K562 (cell line): ENCODE measurements around the gene TRMT10B. TPM values are rescaled to one million over a fixed set of nuclear protein-coding genes. Genes with fewer than 3 reads are reported as not detected.

ENCODE experiments used
- ARNT ChIP-seq, 2 experiments: fragments of 450-650 bp; IDR thresholded peaks; 2 replicates each; pipeline ENCODE4 v1.6.1; 2016; ENCODE audit warnings: mild to moderate bottlenecking in 1 of 2
- CC2D1A ChIP-seq: fragments of 450-650 bp; IDR thresholded peaks from 2 replicates; pipeline ENCODE4 v1.6.1; 2017; ENCODE audit warnings: mild to moderate bottlenecking
- EGR1 ChIP-seq: fragments of 450-650 bp; conservative IDR thresholded peaks from 2 replicates; pipeline ENCODE4 v1.6.1; 2017; ENCODE audit warnings: mild to moderate bottlenecking
- EHMT2 ChIP-seq: fragments of 450-650 bp; IDR thresholded peaks from 2 replicates; pipeline ENCODE4 v1.6.1; 2018; ENCODE audit warnings: antibody characterized with exemption
- GTF2E2 ChIP-seq: fragments of 200-800 bp; sonication (Bioruptor generic); IDR thresholded peaks from 2 replicates; pipeline ENCODE4 v1.6.1; 2016; ENCODE audit warnings: missing genetic modification characterization, missing compliant biosample characterization
- ILK ChIP-seq: fragments of 450-650 bp; IDR thresholded peaks from 2 replicates; pipeline ENCODE4 v1.6.1; 2016; ENCODE audit warnings: missing genetic modification characterization, low read depth, mild to moderate bottlenecking, missing compliant biosample characterization, moderate library complexity, borderline replicate concordance
- KAT7 ChIP-seq: sonication (generic); formaldehyde crosslinking; IDR thresholded peaks from 2 replicates; pipeline ENCODE4 v1.8.0; 2022; ENCODE audit warnings: missing genetic modification reagents, mild to moderate bottlenecking, borderline replicate concordance
- KLF1 ChIP-seq: fragments of 450-650 bp; IDR thresholded peaks from 2 replicates; pipeline ENCODE4 v1.6.1; 2016; ENCODE audit warnings: missing genetic modification characterization, missing compliant biosample characterization
- KLF10 ChIP-seq: fragments of 250-450 bp; sonication (Bioruptor Pico); IDR thresholded peaks from 2 replicates; pipeline ENCODE4 v1.6.1; 2021; ENCODE audit warnings: matching md5 sums
- MAFG ChIP-seq: fragments of 450-650 bp; conservative IDR thresholded peaks from 2 replicates; pipeline ENCODE4 v1.6.1; 2016; ENCODE audit warnings: missing genetic modification characterization, missing compliant biosample characterization
- MAFK ChIP-seq: IDR thresholded peaks from 2 replicates; pipeline ENCODE4 v1.6.1; 2011; ENCODE audit warnings: low read length, improper control_type of control experiment
- MTA3 ChIP-seq: fragments of 450-650 bp; formaldehyde crosslinking; IDR thresholded peaks from 2 replicates; pipeline ENCODE4 v1.6.1; 2017; ENCODE audit warnings: mild to moderate bottlenecking, borderline replicate concordance
- NFYB ChIP-seq: IDR thresholded peaks from 2 replicates; pipeline ENCODE4 v1.6.1; 2011; ENCODE audit warnings: mild to moderate bottlenecking, moderate library complexity; ENCODE audit not compliant: insufficient read length; ENCODE audit errors: extremely low read depth
- NR2C1 ChIP-seq, 2 experiments: fragments of 450-650 bp; IDR thresholded peaks; 2 replicates each; pipeline ENCODE4 v1.6.1; 2017; ENCODE audit warnings: mild to moderate bottlenecking in 2 of 2, antibody characterized with exemption in 1 of 2, inconsistent platforms in 1 of 2, missing compliant biosample characterization in 1 of 2, missing genetic modification characterization in 1 of 2
- NRF1 ChIP-seq, 2 experiments: fragments of 450-650 bp; IDR thresholded peaks in 1 of 2; conservative IDR thresholded peaks in 1 of 2; 2 replicates each; pipeline ENCODE4 v1.6.1; 2014; ENCODE audit warnings: mild to moderate bottlenecking in 2 of 2
- TARDBP ChIP-seq: fragments of 450-650 bp; IDR thresholded peaks from 2 replicates; pipeline ENCODE4 v1.6.1; 2016
- ZBTB8A ChIP-seq: fragments of 450-650 bp; IDR thresholded peaks from 2 replicates; pipeline ENCODE4 v1.6.1; 2018; ENCODE audit warnings: mild to moderate bottlenecking, moderate library complexity; ENCODE audit not compliant: partially characterized antibody
- ZNF316 ChIP-seq: fragments of 450-650 bp; IDR thresholded peaks from 2 replicates; pipeline ENCODE4 v1.6.1; 2016
- ZNF436 ChIP-seq: fragments of 250-450, 450-650 bp; sonication (Bioruptor Pico); formaldehyde crosslinking; IDR thresholded peaks from 2 replicates; pipeline ENCODE4 v1.7.0; 2020; ENCODE audit warnings: mild to moderate bottlenecking
- ZNF586 ChIP-seq: fragments of 450-650 bp; formaldehyde crosslinking; conservative IDR thresholded peaks from 2 replicates; pipeline ENCODE4 v1.4.0; 2020; ENCODE audit warnings: mild to moderate bottlenecking, moderate library complexity
- polyA plus RNA-seq, 8 experiments: library from polyadenylated mRNA; depleted of rRNA in 4 of 8; stranded (reverse) in 5 of 8; unstranded in 3 of 8; fragments of >200 nt; fragmentation: Nextera tagmentation in 2 of 8; fragmentation: Illumina TruSeq in 1 of 8; extraction: Ambion mirVana in 2 of 8; extraction: Trizol in 1 of 8; gene quantifications; 2 replicates each; pipeline versions ENCODE4 v1.2.1 to v1.2.3, GENCODE V29; 2011 to 2014; ENCODE audit warnings: inconsistent platforms in 1 of 8, missing spikeins in 1 of 8
- total RNA-seq, 7 experiments: library from RNA; depleted of rRNA in 6 of 7; stranded (reverse); fragments of >200 nt in 6 of 7; fragmentation: Illumina TruSeq in 2 of 7; extraction: Trizol in 2 of 7; gene quantifications; 2 replicates each; pipeline versions ENCODE4 v1.2.1 to v1.2.3, GENCODE V29; 2011 to 2021; ENCODE audit warnings: low replicate concordance in 1 of 7
- TF ChIP-seq, protein P1 (sequence below), 2 experiments: fragments of 450-650 bp; conservative IDR thresholded peaks; 2 replicates each; pipeline ENCODE4 v1.6.1; 2017; ENCODE audit warnings: mild to moderate bottlenecking in 2 of 2, moderate library complexity in 2 of 2
- TF ChIP-seq, protein P2 (sequence below): fragments of 450-650 bp; IDR thresholded peaks from 2 replicates; pipeline ENCODE4 v1.6.1; 2016; ENCODE audit warnings: borderline replicate concordance
- TF ChIP-seq, protein P3 (sequence below): IDR thresholded peaks from 2 replicates; pipeline ENCODE4 v1.6.1; 2011; ENCODE audit not compliant: insufficient read length; ENCODE audit errors: extremely low read depth
- TF ChIP-seq, protein P4 (sequence below): conservative IDR thresholded peaks from 2 replicates; pipeline ENCODE4 v1.6.1; 2011; ENCODE audit warnings: low read depth, mild to moderate bottlenecking, low read length; ENCODE audit not compliant: control insufficient read depth

Gene TRMT10B
- total and polyA plus RNA-seq, 9 of the 15 experiments (the other 6 are each of a cell fraction or from before 2014, with no cell fraction given) = 2.9 to 13.4 (median 7.0) TPM

DNA sequence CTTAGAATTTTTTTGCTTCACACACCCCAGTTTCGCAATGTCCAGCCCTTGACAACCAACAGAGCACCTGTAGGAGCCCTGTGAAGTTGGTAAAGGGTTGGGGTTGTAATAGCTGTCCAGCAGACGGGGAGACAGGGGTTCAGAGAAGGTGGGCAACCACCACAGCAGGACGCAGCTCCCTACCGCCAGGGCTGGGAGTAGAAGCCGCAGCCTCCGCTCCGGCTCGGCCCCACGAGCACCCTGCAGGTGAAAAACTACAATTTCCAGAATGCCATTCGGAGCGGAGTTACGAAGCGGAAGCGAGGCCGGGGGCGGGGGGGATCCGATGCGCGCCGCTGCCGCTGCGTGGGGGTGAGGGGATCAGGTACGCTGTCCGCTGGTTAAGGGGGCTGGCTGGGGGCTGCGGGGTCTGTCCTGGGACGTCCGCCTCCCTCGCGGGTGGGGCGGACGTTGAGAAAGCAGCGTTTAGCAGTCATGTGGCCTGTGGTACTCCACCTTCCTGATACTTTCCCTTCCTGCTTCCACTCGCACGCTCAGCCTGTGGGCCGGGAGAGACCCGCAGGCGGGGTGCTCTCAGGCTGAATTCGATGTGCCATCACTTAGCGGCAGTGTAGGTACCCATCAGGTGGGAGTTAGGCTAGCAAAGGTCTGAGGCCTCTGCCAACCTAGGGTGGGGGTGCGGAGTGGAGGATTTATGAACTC lies at the start of gene TRMT10B (continued):
- TF ChIP-seq KLF10 (no peak), MTA3 (peak; percentile 44; the same call in 1 of the 2 replicates), MAFG (tag) (no peak), NRF1 (conservative IDR thresholded peaks at IDR 0.05 in 1 of 2, IDR thresholded peaks at IDR 0.05 in 1 of 2) (peak; percentile 26 to 59; a peak in 3 of 4 replicates), MAFK (no peak), KLF1 (no peak), EHMT2 (0 out of 2 replicates have a peak, but pooled peaks have one; percentile 40), ILK (tag) (no peak), KAT7 (CRISPR knock-in tag) (0 out of 2 replicates have a peak, but pooled peaks have one; percentile 29), TARDBP (no peak), EGR1 (peak; percentile 79), NR2C1 (IDR thresholded peaks at IDR 0.05) (no peak), NR2C1 (tag; IDR thresholded peaks at IDR 0.05) (0 out of 2 replicates have a peak, but pooled peaks have one; percentile 11), ZNF316 (peak; percentile 16; the same call in 1 of the 2 replicates), ZNF586 (CRISPR knock-in tag) (no peak; the same call in 1 of the 2 replicates), NFYB (no peak), ARNT (IDR thresholded peaks at IDR 0.05) (0 out of 4 replicates have a peak, but pooled peaks of 1 of the 2 experiments have one; percentile 22), ZNF436 (no peak), GTF2E2 (tag) (0 out of 2 replicates have a peak, but pooled peaks have one; percentile 53), CC2D1A (peak; percentile 27; the same call in 1 of the 2 replicates), ZBTB8A (no peak)
- TF ChIP-seq, protein P1, sequence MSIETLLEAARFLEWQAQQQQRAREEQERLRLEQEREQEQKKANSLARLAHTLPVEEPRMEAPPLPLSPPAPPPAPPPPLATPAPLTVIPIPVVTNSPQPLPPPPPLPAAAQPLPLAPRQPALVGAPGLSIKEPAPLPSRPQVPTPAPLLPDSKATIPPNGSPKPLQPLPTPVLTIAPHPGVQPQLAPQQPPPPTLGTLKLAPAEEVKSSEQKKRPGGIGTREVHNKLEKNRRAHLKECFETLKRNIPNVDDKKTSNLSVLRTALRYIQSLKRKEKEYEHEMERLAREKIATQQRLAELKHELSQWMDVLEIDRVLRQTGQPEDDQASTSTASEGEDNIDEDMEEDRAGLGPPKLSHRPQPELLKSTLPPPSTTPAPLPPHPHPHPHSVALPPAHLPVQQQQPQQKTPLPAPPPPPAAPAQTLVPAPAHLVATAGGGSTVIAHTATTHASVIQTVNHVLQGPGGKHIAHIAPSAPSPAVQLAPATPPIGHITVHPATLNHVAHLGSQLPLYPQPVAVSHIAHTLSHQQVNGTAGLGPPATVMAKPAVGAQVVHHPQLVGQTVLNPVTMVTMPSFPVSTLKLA (conservative IDR thresholded peaks at IDR 0.05) = peak; percentile 72 to 86
- TF ChIP-seq, protein P2, sequence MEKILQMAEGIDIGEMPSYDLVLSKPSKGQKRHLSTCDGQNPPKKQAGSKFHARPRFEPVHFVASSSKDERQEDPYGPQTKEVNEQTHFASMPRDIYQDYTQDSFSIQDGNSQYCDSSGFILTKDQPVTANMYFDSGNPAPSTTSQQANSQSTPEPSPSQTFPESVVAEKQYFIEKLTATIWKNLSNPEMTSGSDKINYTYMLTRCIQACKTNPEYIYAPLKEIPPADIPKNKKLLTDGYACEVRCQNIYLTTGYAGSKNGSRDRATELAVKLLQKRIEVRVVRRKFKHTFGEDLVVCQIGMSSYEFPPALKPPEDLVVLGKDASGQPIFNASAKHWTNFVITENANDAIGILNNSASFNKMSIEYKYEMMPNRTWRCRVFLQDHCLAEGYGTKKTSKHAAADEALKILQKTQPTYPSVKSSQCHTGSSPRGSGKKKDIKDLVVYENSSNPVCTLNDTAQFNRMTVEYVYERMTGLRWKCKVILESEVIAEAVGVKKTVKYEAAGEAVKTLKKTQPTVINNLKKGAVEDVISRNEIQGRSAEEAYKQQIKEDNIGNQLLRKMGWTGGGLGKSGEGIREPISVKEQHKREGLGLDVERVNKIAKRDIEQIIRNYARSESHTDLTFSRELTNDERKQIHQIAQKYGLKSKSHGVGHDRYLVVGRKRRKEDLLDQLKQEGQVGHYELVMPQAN = peak; percentile 50; the same call in 1 of the 2 replicates
- TF ChIP-seq, protein P3, sequence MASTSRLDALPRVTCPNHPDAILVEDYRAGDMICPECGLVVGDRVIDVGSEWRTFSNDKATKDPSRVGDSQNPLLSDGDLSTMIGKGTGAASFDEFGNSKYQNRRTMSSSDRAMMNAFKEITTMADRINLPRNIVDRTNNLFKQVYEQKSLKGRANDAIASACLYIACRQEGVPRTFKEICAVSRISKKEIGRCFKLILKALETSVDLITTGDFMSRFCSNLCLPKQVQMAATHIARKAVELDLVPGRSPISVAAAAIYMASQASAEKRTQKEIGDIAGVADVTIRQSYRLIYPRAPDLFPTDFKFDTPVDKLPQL = no peak
- TF ChIP-seq, protein P4, sequence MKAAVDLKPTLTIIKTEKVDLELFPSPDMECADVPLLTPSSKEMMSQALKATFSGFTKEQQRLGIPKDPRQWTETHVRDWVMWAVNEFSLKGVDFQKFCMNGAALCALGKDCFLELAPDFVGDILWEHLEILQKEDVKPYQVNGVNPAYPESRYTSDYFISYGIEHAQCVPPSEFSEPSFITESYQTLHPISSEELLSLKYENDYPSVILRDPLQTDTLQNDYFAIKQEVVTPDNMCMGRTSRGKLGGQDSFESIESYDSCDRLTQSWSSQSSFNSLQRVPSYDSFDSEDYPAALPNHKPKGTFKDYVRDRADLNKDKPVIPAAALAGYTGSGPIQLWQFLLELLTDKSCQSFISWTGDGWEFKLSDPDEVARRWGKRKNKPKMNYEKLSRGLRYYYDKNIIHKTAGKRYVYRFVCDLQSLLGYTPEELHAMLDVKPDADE = peak; percentile 87; the same call in 1 of the 2 replicates
